ENCODE data around the gene SEPTIN8. TPM values are rescaled to one million over a fixed set of nuclear protein-coding genes. Genes with fewer than 3 reads are reported as not detected.

Gene SEPTIN8, protein sequence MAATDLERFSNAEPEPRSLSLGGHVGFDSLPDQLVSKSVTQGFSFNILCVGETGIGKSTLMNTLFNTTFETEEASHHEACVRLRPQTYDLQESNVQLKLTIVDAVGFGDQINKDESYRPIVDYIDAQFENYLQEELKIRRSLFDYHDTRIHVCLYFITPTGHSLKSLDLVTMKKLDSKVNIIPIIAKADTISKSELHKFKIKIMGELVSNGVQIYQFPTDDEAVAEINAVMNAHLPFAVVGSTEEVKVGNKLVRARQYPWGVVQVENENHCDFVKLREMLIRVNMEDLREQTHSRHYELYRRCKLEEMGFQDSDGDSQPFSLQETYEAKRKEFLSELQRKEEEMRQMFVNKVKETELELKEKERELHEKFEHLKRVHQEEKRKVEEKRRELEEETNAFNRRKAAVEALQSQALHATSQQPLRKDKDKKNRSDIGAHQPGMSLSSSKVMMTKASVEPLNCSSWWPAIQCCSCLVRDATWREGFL
- total RNA-seq, result 10 to 100 TPM; 21.2 to 22.2 TPM

DNA sequence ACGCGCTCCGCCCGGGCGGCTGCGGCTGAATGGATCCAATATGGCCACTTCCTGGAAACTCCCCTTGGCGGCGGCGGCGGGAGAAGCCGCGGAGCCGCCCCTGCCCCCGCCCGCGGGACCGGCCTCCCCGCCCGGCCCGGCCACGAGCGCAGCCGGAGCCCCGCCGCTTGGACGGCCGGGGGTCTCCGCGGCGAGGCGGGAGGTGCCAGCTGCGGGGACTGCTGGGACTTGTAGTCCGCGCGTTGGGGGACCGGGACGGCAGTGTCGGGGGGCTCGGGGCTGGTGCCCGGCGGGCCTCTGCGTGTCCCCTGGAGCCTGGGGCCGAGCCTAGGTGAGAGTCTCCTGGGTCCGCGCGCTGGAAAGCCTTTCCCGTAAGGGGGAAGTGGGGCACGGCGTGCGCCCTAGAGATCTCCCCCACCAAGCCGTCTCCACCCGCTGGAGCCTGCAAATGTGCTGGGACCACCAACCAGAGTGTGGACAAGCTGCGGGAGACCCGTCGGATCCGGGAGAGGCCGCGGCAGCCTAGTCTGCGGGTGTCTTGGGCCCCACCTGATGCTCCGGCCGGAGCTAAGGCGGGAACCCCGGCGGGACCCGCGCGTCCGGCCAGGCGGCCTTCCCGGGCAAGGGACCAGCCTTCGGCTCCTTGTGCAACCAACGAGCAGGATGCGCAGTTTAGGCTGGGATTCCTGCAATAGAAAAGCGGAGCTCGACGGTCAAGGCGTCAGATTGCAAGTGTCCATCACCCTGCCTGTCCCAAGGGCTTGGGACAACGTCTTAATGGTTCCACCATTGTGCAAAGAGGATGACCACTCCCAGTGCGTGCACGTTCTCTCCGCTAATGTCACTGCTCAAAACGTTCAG is at the start of gene SEPTIN8:
Gene SEPTIN8, minus strand, starts transcription at position 31 of the 861 bp plus-strand sequence. CDS start 102 bp downstream, outside the sequence.
- Mint-ChIP-seq H3K27me3 (peaks cover 41% of the 10 kb centered on the region), H3K27ac (no peak within 1 kb of the TSS), H3K9me3 (no peaks in the 10 kb centered on the region), H3K36me3 (no peaks in the 10 kb centered on the region), H3K4me3 (peak within 1 kb of the TSS; percentile 70), H3K4me1 (peaks cover 13% of the 10 kb centered on the region)
- peak; percentile 57 for DNase-seq

DNA sequence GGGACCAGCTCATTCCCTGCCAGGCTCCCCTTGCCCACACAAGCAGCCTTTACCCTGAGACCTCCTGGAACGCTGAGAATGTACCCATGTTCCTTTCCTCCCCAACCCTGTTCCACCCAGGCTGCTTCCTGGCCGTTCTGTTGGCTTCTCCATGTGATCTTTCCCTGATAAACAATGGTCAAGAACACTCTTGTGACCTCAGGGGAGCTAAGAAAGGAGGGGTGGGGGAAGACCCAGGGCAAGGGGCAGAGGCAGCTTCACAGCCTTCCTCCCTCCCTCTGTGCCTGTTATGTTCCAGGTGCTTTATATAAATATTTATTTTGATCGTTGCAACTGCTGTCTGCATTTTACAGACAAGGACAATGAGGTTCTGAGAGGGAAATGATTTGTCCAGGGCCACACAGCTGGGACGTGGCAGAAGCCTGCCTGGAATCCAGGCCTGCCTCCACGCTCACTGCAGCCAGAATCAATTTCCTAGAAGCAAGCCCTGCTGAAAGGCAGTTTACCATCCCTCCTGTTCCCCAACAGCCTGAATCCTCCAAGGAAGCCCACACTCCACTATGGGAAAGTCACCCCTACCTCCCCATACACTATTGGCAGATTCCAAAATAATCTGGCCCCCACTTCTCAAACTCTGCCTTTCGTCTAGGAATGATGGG is 49.5 kb upstream of the SEPTIN8 start:
- DNase-seq, result no peak
- H3K27ac Mint-ChIP-seq, result no peak overlapping the region
- peaks cover 77% of the 10 kb centered on the region for H3K27me3 Mint-ChIP-seq
- H3K4me3 Mint-ChIP-seq, result no peak overlapping the region
- H3K36me3 Mint-ChIP-seq, result no peaks in the 10 kb centered on the region
- H3K9me3 Mint-ChIP-seq, result no peaks in the 10 kb centered on the region
- H3K4me1 Mint-ChIP-seq, result peaks cover 6% of the 10 kb centered on the region

DNA sequence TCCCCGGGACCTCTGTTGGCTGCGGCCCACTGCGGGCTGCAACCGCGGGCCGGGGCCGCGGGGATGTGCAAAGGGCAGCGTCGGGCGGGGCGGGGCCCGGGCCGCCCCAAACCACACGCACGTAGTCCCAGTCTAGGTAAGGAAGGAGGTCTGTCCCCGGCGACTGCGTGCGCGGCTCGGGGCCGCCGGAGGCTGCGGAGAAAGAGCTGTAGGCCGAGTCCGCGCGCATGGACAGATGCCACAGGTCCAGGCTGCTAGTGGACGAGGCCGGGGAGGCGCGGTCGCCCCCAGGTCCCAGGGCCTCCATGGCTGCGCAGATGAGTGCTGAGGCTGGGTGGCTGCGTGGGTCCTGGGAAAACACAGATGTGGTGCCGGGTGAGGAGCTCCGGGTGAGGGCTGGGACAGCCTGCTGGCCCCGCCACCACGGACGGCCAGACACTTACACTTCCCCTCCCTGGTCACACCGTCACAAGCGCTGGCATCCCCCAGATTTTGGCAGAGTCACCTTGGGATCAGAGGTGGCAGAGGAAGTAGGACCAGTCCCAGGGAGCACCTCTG is 48.9 kb upstream of the SEPTIN8 start:
- peaks cover 73% of the 10 kb centered on the region for H3K27me3 Mint-ChIP-seq
- H3K4me1 Mint-ChIP-seq, result peaks cover 6% of the 10 kb centered on the region
- H3K36me3 Mint-ChIP-seq, result no peaks in the 10 kb centered on the region
- peak; percentile 27 for DNase-seq
- H3K27ac Mint-ChIP-seq, result no peak overlapping the region
- H3K4me3 Mint-ChIP-seq, result peak overlapping the region; percentile 34
- H3K9me3 Mint-ChIP-seq, result no peaks in the 10 kb centered on the region

DNA sequence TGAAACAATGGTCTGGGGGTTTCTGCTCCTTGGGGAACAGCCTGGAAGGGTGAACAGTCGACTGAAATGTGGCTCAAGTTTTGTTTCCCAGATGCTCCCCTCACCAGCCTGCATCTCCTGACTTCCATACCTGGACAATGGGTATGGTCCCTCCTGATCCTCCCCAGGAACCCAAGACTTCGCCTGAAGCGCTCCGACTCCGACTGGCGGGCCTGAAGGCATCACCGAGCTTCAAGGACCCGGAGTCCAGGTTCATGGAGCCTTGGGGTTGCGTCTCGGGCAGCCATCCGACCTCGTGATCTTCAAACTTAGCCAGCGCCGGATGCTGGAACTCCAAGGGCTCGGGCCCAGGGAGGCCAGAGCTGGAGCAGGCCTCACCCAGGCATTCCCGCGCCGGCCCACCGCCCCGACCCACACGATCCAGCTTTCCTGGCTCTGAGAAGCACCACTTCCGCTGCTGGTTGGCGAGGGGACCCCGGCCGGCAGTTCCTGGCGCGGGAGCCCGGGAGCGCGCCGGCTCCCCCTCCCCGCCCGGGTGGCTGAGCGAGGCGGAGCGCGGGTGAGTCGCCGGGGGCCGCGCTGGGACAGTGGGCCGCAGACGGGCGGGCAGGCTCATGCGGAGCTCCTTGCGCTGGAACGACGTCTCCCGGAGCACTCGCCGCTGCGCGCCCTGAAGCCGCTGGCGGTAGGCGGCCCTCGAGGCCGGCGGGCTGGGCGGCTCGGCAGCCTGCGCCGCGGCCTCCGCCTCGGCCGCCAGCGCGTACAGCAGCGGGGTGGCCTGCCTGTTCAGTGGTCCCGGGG is 48.2 kb upstream of the SEPTIN8 start:
- Mint-ChIP-seq H3K4me1 (peaks cover 9% of the 10 kb centered on the region), H3K9me3 (no peaks in the 10 kb centered on the region), H3K27ac (no peak overlapping the region), H3K27me3 (peaks cover 74% of the 10 kb centered on the region), H3K4me3 (no peak overlapping the region), H3K36me3 (no peaks in the 10 kb centered on the region)
- DNase-seq, result peak; percentile 38

DNA sequence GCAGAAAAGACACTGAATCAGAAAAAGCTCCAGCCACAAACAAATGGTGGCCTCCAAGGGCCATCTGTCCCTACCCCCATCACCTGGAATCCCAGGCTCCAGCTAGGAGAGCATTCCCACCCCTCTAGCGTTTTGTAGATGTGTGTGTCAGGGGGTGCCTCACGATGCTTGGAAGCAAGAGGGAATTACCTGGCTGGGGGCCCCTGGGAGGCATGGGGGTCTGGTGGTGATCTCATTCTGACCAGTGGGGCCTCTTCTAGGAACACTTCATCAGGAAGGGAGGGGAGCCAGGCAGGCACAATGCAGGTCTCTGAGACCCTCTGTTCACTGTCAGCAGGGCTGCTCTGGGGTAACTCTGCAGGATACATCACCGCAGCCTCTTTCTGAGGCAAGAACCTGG is 47.4 kb upstream of the SEPTIN8 start:
- no peak for DNase-seq
- Mint-ChIP-seq H3K4me3 (no peak overlapping the region), H3K9me3 (no peaks in the 10 kb centered on the region), H3K27me3 (peaks cover 72% of the 10 kb centered on the region), H3K36me3 (no peaks in the 10 kb centered on the region), H3K27ac (no peak overlapping the region), H3K4me1 (peaks cover 15% of the 10 kb centered on the region)

DNA sequence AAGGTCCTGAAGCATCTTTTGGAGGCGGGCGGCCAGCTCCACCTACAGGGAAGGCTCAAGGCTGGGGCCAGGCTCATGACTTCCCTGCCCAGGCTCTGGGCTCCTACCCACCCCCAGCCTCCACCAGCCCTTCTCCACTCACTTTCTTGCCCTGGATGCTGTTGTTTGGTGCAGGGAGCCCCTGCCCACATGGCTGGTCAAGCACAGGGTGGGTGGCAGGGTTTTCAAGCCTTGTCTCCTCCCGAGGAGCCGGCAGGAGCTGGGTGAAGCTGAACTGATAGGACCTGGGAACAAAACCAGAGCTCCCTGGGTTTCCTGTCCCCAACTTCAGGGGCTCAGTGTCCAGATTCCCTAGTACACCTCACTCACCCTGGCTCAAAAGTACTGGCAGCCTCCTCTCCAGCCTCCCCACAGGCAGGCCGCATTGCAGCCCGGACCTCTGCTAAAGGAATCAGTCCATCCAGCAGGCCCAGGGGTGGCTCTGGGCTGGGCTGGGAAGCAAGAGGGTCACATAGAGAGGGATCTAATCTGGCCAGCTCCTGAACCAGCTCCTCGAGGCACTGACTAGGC is 46.5 kb upstream of the SEPTIN8 start:
- Mint-ChIP-seq H3K27ac (no peak overlapping the region), H3K27me3 (peaks cover 72% of the 10 kb centered on the region), H3K9me3 (no peaks in the 10 kb centered on the region), H3K4me1 (peaks cover 14% of the 10 kb centered on the region), H3K36me3 (no peaks in the 10 kb centered on the region), H3K4me3 (no peak overlapping the region)
- no peak for DNase-seq

DNA sequence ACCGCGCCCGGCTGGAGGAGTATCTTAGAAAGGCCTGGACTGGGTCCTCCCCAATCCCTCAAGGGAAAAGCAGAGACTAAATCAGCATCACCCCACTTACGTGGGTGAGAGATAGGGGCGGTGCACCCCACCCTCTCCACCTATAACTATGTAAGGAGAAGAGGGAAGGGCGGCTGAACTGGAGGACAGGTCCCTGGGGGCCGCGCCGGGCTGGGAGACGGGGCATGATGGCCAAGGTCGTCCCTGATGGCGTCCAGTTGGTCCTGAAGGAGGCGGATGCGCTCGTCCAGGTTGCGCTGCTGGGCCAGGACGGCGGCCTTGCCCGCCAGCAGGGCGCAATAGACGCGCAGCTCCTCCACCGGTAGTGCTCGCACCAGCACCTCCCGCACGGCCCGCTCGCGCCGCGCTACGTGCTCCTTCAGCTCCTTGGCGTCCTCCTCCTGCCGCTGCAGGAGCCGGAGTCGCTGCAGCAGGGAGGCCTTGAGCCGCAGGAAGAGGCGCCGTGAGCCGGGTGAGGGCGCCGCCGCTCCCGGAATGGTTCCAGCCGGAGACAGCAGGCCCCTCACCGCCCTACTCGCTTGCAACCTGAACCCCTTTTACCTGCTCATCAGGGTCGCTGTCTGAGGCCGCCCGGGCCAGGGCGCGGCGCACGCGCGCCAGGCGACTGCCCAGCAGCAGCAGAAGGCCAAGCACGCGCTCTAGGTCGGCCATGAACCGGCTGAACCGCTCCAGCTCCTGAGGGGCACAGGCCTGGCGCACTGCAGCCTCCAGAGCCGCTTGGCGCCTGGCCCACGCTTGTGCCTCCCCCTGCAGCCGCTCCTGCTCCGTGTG is 45.8 kb upstream of the SEPTIN8 start:
- H3K4me3 Mint-ChIP-seq, result peak overlapping the region; percentile 34
- H3K9me3 Mint-ChIP-seq, result no peaks in the 10 kb centered on the region
- peaks cover 14% of the 10 kb centered on the region for H3K4me1 Mint-ChIP-seq
- peak; percentile 33 for DNase-seq
- H3K36me3 Mint-ChIP-seq, result no peaks in the 10 kb centered on the region
- peaks cover 67% of the 10 kb centered on the region for H3K27me3 Mint-ChIP-seq
- H3K27ac Mint-ChIP-seq, result no peak overlapping the region

DNA sequence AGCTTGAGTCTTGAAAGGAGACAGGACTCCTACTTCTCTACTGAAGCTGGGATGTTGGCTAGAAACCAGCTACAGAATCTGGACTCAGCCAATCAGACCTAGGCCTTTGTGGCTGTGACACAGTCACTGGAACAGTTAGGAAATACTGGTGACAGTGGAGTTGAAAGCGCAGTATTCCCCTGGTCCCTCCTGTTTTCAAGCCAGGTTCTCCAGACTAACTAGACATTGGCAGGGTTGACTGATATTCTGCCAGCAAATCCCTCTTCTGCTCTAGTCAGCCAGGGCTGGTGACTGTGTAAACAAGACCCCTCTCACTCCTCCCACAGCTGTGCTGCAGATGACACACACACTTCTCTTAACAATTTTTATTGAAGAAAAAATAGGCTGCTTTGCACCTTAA is 44.8 kb upstream of the SEPTIN8 start:
- H3K27me3 Mint-ChIP-seq, result peaks cover 56% of the 10 kb centered on the region
- no peaks in the 10 kb centered on the region for H3K36me3 Mint-ChIP-seq
- H3K27ac Mint-ChIP-seq, result no peak overlapping the region
- H3K9me3 Mint-ChIP-seq, result no peaks in the 10 kb centered on the region
- H3K4me1 Mint-ChIP-seq, result peaks cover 14% of the 10 kb centered on the region
- DNase-seq, result no peak
- H3K4me3 Mint-ChIP-seq, result no peak overlapping the region

DNA sequence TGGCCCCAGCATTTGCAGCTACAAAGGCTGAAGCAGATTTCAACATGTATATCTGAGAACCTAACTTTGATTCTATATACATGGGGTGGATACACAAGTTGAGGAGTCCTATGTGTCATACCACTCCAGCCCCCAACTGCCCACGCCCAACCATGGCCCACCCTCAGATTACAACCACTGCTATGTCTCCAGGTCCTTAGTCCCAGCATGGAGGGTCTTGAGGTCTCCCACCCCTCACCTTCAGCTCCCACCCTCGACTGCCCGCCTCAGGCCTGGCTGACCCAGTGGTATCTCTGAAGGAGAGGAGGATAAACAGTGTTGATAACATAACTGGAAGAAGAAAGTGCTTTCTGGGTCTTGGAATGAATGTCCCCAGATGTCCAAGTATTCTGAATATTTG is 44.3 kb upstream of the SEPTIN8 start:
- Mint-ChIP-seq H3K4me3 (no peak overlapping the region), H3K4me1 (peaks cover 14% of the 10 kb centered on the region), H3K27me3 (peaks cover 52% of the 10 kb centered on the region), H3K36me3 (no peaks in the 10 kb centered on the region), H3K9me3 (no peaks in the 10 kb centered on the region), H3K27ac (no peak overlapping the region)
- DNase-seq, result no peak

DNA sequence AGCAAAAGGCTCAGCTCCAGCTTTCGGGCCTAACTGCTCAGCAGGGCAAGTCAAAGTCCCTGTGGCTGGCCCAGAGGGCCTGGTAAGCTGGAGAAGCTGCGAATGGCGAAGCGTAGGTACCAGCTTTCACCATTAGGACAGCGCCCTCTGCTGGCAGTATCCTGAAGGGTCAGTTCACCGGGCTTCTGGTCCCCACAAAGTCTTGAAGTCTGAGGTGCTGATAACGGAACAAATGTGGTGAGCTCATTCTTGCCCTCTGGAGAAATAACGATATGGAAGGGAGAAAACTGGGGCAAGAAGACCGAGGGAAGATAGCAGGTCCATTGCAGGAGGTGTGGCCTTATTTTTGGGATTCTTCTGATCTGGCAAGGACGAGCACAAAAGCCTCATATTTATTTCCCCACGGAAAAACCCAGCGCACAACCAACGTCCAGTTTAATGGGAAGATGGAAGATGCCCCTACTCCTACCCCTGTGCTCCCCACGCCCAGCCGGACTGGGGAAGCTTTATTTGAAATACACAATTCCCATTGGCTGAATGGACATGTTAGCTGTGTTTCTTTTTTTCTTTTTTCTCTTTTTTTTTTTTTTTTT is 43.2 kb upstream of the SEPTIN8 start:
- H3K36me3 Mint-ChIP-seq, result no peaks in the 10 kb centered on the region
- H3K4me1 Mint-ChIP-seq, result peaks cover 14% of the 10 kb centered on the region
- H3K4me3 Mint-ChIP-seq, result peak overlapping the region; percentile 38
- DNase-seq, result peak; percentile 85
- peaks cover 48% of the 10 kb centered on the region for H3K27me3 Mint-ChIP-seq
- H3K9me3 Mint-ChIP-seq, result no peaks in the 10 kb centered on the region
- H3K27ac Mint-ChIP-seq, result no peak overlapping the region

DNA sequence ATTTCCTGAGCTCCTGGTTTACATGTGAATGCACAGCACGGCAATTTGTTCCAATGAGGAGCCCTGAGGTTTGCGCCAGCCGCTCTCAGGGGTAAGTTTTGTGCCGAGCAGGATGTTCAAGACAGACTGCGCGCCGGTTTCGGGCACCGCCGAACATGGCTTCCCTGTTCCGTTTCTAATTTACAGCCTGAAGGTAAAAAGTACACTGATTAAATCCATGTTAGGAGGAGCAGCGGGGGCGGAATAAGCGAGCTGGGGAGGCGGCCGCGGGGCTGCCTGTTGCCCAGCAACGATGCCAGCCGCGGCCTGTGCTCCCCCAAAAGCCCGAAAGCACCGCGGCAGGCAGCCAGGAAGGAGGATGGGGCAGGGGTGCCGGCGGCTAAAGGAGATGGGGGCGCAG is 42.4 kb upstream of the SEPTIN8 start:
- Mint-ChIP-seq H3K9me3 (no peaks in the 10 kb centered on the region), H3K27me3 (peaks cover 44% of the 10 kb centered on the region), H3K36me3 (no peaks in the 10 kb centered on the region), H3K27ac (no peak overlapping the region), H3K4me3 (peak overlapping the region; percentile 72), H3K4me1 (peaks cover 14% of the 10 kb centered on the region)
- no peak for DNase-seq

DNA sequence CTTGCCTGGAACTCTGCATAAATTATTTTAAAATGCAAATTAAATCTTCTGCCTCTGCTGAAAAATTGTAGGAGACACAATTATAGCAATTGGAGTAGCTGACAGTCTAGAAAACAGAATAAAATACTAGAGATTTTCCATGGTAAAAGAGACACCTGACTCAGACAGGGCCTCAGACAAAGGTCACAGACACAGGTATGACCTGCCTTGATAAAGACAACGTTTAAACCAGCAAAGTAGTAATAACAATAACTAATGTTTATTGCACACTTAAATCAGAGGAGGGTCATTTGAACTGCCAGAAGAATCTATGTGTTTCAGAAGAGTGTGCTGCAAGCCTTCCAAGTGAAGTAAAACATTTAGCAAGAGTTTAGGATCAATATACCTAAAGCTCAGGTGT is 40.0 kb upstream of the SEPTIN8 start:
- Mint-ChIP-seq H3K27me3 (peaks cover 40% of the 10 kb centered on the region), H3K4me1 (peaks cover 21% of the 10 kb centered on the region), H3K9me3 (no peaks in the 10 kb centered on the region), H3K4me3 (no peak overlapping the region), H3K36me3 (no peaks in the 10 kb centered on the region), H3K27ac (no peak overlapping the region)
- DNase-seq, result no peak

DNA sequence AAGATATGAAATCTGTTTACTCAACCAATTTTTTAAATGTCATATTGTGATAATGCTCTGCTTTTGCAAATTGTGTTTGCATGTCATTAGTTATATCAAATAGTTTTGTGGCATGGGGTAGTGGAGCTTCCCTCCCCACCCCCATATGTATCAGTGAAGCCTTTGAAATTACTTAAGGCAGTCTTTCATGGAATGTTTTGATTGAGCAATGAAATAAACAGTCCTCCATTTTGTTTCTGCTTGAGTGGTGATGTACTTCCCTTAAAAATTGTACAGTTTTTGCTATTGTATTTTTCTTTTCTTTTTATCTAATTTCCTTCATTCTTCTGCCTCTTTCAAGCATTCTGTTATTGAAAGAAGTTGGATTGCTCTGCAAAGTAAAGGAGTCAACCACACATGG is 39.5 kb upstream of the SEPTIN8 start:
- Mint-ChIP-seq H3K4me3 (no peak overlapping the region), H3K4me1 (peaks cover 21% of the 10 kb centered on the region), H3K9me3 (no peaks in the 10 kb centered on the region), H3K36me3 (no peaks in the 10 kb centered on the region), H3K27me3 (peaks cover 42% of the 10 kb centered on the region), H3K27ac (no peak overlapping the region)
- DNase-seq, result no peak
